NT2/D1 (cell line): Measurements from ENCODE around the gene BEX4.

Source experiments
- SUZ12 ChIP-seq: IDR thresholded peaks from 2 replicates; pipeline ENCODE4 v1.6.1; 2011; ENCODE audit not compliant: insufficient read length, insufficient read depth; ENCODE audit errors: extremely low read depth
- ZNF274 ChIP-seq: IDR thresholded peaks from 2 replicates; pipeline ENCODE4 v1.6.1; 2011; ENCODE audit warnings: mild to moderate bottlenecking, low read depth, low read length

GRCh38 chrX:103240155-103240554 lies 25.2 kb downstream of the BEX4 start:
- TF ChIP-seq SUZ12 = no peak
- no peak for TF ChIP-seq ZNF274
